ENCODE results near the gene SST.

The SST gene

DNA sequence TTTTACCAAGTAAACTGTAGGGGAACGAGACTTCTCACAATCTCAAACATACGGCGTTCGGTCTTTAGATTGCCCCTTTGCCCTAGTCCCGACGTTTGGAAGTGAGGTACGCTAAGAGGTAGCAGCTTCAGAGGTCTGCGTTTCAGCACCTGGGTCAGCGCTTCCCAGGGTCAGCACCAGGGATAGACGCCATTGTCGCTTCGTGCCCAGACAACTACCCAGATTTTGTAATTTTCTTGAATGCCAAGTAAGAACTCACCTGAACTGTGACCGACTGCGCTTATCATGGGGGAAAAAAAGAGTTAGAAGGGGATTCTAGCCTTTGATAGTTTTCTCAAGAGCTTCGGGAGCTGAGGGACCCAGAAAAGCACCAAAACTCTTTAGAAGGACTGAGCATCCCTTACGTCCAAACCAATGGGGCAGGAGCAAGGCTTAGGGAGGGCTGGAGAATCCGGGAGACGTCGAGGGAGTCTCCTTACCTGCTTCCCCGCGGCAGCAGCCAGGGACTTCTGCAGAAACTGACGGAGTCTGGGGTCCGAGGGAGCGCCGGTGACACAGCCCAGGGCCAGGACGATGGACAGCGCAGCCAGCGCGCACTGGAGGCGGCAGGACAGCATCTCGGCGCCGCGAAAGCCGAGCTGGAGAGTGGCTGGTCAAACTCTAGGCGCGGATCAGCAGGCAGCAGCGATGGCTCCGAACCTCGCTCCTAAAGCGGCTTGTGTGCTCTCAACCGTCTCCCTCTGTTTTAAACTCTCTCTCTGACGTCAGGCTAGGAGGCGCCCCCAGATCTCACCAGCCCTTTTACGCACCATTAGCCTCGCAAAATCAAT lies at the start of gene SST:
TSS of gene SST (minus strand) at position 720 of the 830 bp plus-strand sequence. CDS start at position 617, 103 bp downstream.
- Mint-ChIP-seq H3K4me1 (ENCODE audit: low read depth) (peaks cover 13% of the 10 kb centered on the region), H3K27ac (no peak within 1 kb of the TSS)
- no peak for DNase-seq

GRCh38 chr3:187719628-187720336 lies 49.6 kb upstream of the SST start:
- Mint-ChIP-seq H3K27ac (no peak overlapping the region), H3K36me3 (ENCODE audit: low read depth) (peaks cover 42% of the 10 kb centered on the region), H3K9me3 (no peaks in the 10 kb centered on the region), H3K27me3 (no peaks in the 10 kb centered on the region), H3K4me1 (ENCODE audit: low read depth) (no peaks in the 10 kb centered on the region), H3K4me3 (no peak overlapping the region)
- no peak for DNase-seq

More for the DNA sequence above, at the start of gene SST:
- Mint-ChIP-seq H3K27me3 (peaks cover 82% of the 10 kb centered on the region), H3K36me3 (ENCODE audit: low read depth) (no peaks in the 10 kb centered on the region), H3K9me3 (no peaks in the 10 kb centered on the region), H3K4me3 (no peak within 1 kb of the TSS)

DNA sequence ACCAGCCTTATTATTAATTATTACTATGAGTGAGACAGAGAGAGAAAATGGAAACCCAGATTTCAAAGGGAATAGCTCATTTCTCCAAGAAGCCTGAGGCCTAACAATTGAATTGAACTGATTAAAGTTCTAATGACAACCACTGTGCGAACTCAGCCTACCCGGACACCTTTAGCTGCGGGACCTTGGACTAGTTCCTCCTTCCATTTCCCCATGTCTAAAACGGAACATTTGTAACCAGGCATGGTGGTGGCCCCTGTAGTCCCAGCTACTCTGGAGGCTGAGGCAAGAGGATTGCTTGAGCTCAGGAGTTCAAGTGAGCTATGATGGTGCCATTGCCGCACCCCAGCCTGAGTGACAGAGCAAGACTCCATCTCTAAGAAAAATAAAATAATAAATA lies 48.6 kb upstream of the SST start:
- H3K4me1 Mint-ChIP-seq (ENCODE audit: low read depth): peaks cover 8% of the 10 kb centered on the region
- H3K27ac Mint-ChIP-seq: no peak overlapping the region
- H3K36me3 Mint-ChIP-seq (ENCODE audit: low read depth): peaks cover 32% of the 10 kb centered on the region
- H3K27me3 Mint-ChIP-seq: no peaks in the 10 kb centered on the region
- no peaks in the 10 kb centered on the region for H3K9me3 Mint-ChIP-seq
- DNase-seq: no peak
- no peak overlapping the region for H3K4me3 Mint-ChIP-seq

DNA sequence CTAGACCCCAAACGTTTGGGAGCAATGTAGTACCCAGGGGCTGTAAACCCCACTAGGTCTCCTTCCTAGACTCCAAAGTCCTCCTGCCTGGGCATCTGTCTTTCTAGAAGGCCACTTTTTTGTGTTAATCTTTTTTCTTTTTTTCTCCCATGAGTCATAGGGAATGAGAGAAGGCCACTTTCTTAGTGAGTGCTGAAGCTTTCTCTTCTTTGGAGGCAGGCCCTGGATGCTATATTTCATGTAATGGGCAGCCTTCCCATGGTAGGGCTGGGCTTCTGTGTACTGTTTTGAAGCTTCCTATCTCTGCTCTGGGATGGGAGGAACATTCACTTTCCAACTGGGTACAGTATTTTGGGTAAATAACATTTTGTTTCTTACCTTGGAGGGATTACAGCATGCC lies 47.4 kb upstream of the SST start:
- no peak overlapping the region for H3K4me3 Mint-ChIP-seq
- H3K27me3 Mint-ChIP-seq: no peaks in the 10 kb centered on the region
- no peaks in the 10 kb centered on the region for H3K9me3 Mint-ChIP-seq
- H3K27ac Mint-ChIP-seq: no peak overlapping the region
- H3K36me3 Mint-ChIP-seq (ENCODE audit: low read depth): peaks cover 20% of the 10 kb centered on the region
- peaks cover 14% of the 10 kb centered on the region for H3K4me1 Mint-ChIP-seq (ENCODE audit: low read depth)
- no peak for DNase-seq

DNA sequence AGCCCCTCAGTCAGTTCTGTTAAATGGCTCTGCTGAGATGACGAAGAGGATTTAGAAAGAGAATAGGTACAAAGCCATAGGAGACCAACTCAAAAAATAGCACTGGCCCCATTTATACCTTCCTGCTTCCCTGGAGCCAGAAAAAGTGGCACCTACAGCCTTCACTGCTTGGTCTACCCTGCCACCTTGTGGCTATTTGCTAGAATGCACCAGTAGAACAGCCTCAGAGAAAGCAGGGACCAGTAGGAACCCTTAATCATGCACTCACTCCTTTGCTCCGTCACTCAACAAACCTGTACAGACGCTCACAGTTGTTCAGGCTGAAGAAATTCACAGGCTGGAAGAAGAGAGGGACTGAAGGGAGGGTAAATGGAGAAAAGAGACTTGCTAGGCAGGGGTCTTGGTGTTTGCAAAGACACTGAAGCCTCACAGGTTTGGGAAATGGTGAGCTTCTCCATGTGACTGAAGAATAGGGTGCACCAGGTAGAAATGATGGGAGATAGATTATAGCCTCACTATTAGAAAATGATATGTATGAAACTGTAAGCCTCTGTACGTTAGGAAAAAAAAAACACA lies 44.3 kb upstream of the SST start:
- H3K4me1 Mint-ChIP-seq (ENCODE audit: low read depth): peaks cover 14% of the 10 kb centered on the region
- H3K36me3 Mint-ChIP-seq (ENCODE audit: low read depth): no peaks in the 10 kb centered on the region
- H3K4me3 Mint-ChIP-seq: no peak overlapping the region
- H3K27ac Mint-ChIP-seq: no peak overlapping the region
- DNase-seq: peak; percentile 72
- no peaks in the 10 kb centered on the region for H3K27me3 Mint-ChIP-seq
- H3K9me3 Mint-ChIP-seq: no peaks in the 10 kb centered on the region

GRCh38 chr3:187713504-187713903 lies 43.3 kb upstream of the SST start:
- Mint-ChIP-seq H3K4me3 (no peak overlapping the region), H3K4me1 (ENCODE audit: low read depth) (peaks cover 14% of the 10 kb centered on the region), H3K27me3 (no peaks in the 10 kb centered on the region), H3K27ac (no peak overlapping the region), H3K36me3 (ENCODE audit: low read depth) (no peaks in the 10 kb centered on the region), H3K9me3 (no peaks in the 10 kb centered on the region)
- no peak for DNase-seq

DNA sequence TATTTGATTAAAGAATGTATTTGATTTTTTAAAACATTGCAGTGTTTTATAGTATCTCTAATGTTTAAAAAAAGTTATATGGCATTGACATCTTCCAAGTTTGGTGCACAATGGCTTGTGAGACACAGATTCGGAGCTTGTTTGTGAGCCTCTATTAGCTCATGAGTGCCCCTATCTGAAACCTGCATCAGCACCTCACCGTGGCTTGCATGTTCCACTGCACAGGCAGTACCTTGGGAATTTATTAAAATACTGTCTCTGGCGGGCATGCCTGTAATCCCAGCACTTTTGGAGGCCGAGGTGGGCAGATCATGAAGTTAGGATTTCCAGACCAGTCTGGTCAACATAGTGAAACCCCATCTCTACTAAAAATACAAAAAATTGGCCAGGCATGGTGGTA lies 39.0 kb upstream of the SST start:
- no peaks in the 10 kb centered on the region for H3K27me3 Mint-ChIP-seq

DNA sequence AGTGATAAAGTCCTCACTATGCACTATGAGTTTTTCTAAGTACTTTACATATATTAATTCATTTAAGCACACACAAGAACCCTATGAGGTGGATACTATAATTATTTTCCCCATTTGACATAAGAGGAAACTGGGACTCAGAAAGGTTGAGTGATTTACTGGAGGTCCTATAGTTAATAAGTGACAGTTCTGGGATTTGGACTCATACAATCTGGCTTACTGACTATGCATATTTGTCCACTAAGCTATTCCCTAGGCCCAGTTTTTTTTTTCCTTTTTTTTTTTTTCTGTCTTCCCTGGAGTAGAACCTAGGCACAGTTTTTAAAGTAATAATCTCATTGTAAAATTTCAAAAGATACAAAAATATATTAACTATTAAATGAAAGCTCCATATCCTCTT lies 38.5 kb upstream of the SST start:
- DNase-seq: no peak
- no peaks in the 10 kb centered on the region for H3K27me3 Mint-ChIP-seq
- no peak overlapping the region for H3K4me3 Mint-ChIP-seq
- peaks cover 5% of the 10 kb centered on the region for H3K4me1 Mint-ChIP-seq (ENCODE audit: low read depth)
- no peaks in the 10 kb centered on the region for H3K36me3 Mint-ChIP-seq (ENCODE audit: low read depth)
- H3K9me3 Mint-ChIP-seq: no peaks in the 10 kb centered on the region
- no peak overlapping the region for H3K27ac Mint-ChIP-seq

More for the DNA sequence above, 39.0 kb upstream of the SST start:
- Mint-ChIP-seq H3K27ac (no peak overlapping the region), H3K4me1 (ENCODE audit: low read depth) (peaks cover 9% of the 10 kb centered on the region), H3K36me3 (ENCODE audit: low read depth) (no peaks in the 10 kb centered on the region), H3K9me3 (no peaks in the 10 kb centered on the region), H3K4me3 (no peak overlapping the region)
- DNase-seq: no peak

GRCh38 chr3:187706971-187707370 lies 36.8 kb upstream of the SST start:
- Mint-ChIP-seq H3K27me3 (no peaks in the 10 kb centered on the region), H3K4me3 (no peak overlapping the region), H3K4me1 (ENCODE audit: low read depth) (no peaks in the 10 kb centered on the region), H3K9me3 (no peaks in the 10 kb centered on the region), H3K27ac (no peak overlapping the region), H3K36me3 (ENCODE audit: low read depth) (no peaks in the 10 kb centered on the region)
- DNase-seq: no peak

GRCh38 chr3:187705164-187705563 lies 35.0 kb upstream of the SST start:
- no peak for DNase-seq
- no peak overlapping the region for H3K4me3 Mint-ChIP-seq
- H3K27ac Mint-ChIP-seq: no peak overlapping the region
- H3K27me3 Mint-ChIP-seq: no peaks in the 10 kb centered on the region
- no peaks in the 10 kb centered on the region for H3K36me3 Mint-ChIP-seq (ENCODE audit: low read depth)
- H3K4me1 Mint-ChIP-seq (ENCODE audit: low read depth): no peaks in the 10 kb centered on the region
- H3K9me3 Mint-ChIP-seq: no peaks in the 10 kb centered on the region

- no peak within 1 kb of the TSS for H3K4me3 Mint-ChIP-seq
- H3K27ac Mint-ChIP-seq: no peak within 1 kb of the TSS
- no peaks in the 10 kb centered on the region for H3K4me1 Mint-ChIP-seq (ENCODE audit: low read depth)
- no peaks in the 10 kb centered on the region for H3K36me3 Mint-ChIP-seq (ENCODE audit: low read depth)
- no peak for DNase-seq
- H3K27me3 Mint-ChIP-seq: no peaks in the 10 kb centered on the region
- H3K9me3 Mint-ChIP-seq: no peaks in the 10 kb centered on the region
Measured at GRCh38 chr3:187702507-187703033, 32.4 kb upstream of the SST start, which contains the start of gene RTP2. TSS of gene RTP2 (minus strand) at chr3:187702557. CDS start at chr3:187702128, 429 bp downstream.

DNA sequence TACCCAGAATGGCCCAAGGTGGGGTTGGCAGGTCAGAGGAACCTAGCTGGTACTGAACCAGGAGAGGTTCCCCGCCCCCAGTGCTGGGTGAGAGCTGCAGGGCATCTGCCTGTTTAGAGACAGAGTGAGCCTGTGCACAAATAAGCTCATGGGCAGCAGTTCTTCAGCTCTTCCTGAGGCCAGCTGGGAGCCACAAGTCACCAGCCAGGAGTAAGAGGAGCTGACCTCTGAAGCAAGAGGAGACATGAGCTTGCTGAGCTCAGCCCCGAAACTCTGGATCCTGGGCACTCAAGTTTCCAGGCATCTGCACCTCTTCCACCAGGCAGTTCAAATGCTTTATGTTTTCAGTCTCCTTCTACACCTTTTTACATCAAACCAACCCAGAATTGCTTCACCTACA lies 30.1 kb upstream of the SST start:
- Mint-ChIP-seq H3K27ac (no peak overlapping the region), H3K4me3 (no peak overlapping the region), H3K4me1 (ENCODE audit: low read depth) (no peaks in the 10 kb centered on the region), H3K9me3 (no peaks in the 10 kb centered on the region), H3K36me3 (ENCODE audit: low read depth) (no peaks in the 10 kb centered on the region), H3K27me3 (peaks cover 11% of the 10 kb centered on the region)
- DNase-seq: no peak

DNA sequence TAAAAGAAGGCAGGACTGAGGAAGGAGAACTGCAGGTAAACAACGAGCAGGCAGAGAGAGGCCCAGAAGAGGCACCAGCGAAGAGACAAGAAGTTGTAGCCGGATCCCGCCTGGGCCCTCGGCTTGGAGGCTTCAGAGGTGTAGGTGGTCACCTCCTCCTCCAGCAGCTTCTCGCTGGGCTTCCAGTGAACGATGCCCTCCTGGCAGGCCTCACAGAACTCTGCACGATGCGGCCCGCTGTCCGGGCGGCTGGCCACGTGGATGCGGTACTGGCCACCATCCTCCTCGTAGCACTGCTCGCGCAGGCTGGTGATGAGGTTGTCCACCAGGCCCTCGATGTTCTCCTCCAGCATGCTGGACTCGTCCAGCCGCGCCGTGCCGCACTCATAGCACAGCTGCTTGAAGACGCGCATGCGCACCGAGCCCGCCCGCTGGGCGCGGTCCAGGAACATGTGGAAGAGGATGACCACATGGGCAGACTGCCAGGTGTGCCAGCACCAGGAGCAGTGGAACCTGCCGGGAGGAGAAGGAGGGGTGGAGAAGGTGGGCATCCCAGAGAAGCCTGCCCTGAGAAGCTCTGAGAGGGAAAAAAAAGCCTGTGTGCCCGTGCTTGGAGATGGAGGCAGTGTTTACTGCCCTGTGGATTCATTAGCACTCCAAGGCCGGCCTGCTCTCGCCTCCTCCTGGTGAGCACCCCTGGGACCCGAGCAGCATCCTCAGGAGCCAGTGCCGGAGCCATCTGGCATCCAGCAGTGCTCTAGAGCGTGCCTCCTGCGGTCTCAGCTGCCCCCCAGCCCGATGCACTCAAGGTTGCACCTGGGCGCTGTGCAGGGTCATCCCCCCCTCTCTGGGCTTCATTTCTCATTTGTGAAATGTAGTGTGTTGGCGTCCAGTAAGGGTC lies 28.6 kb upstream of the SST start:
- H3K9me3 Mint-ChIP-seq: no peaks in the 10 kb centered on the region
- H3K27ac Mint-ChIP-seq: no peak overlapping the region
- H3K4me3 Mint-ChIP-seq: no peak overlapping the region
- no peaks in the 10 kb centered on the region for H3K4me1 Mint-ChIP-seq (ENCODE audit: low read depth)
- peaks cover 24% of the 10 kb centered on the region for H3K27me3 Mint-ChIP-seq
- H3K36me3 Mint-ChIP-seq (ENCODE audit: low read depth): no peaks in the 10 kb centered on the region
- DNase-seq: no peak

GRCh38 chr3:187696021-187696420 lies 25.8 kb upstream of the SST start:
- peaks cover 47% of the 10 kb centered on the region for H3K27me3 Mint-ChIP-seq
- H3K27ac Mint-ChIP-seq: no peak overlapping the region
- no peaks in the 10 kb centered on the region for H3K4me1 Mint-ChIP-seq (ENCODE audit: low read depth)
- no peak overlapping the region for H3K4me3 Mint-ChIP-seq
- DNase-seq: no peak
- H3K9me3 Mint-ChIP-seq: no peaks in the 10 kb centered on the region
- H3K36me3 Mint-ChIP-seq (ENCODE audit: low read depth): no peaks in the 10 kb centered on the region
